NCI-H1105 (cell line): Measurements from ENCODE around the gene NDOR1.
A peak's percentile ranks its signal among the peaks of the same experiment; 100 is the strongest.

ENCODE experiments used
- DNase-seq: peaks from one replicate; lab custom pipeline; 2025; lab: John Stamatoyannopoulos, UW

The NDOR1 gene

GRCh38 chr9:137199411-137200121 lies 5.9 kb upstream of the NDOR1 start:
- DNase-seq = no peak

- DNase-seq = peak; percentile 98
Measured at GRCh38 chr9:137200311-137201204, 4.9 kb upstream of the NDOR1 start, which contains the start of gene TPRN. TSS of gene TPRN (minus strand) at chr9:137200741. CDS start at chr9:137200711, 30 bp downstream.

GRCh38 chr9:137201205-137201868 lies 4.2 kb upstream of the NDOR1 start:
- DNase-seq = no peak

GRCh38 chr9:137202966-137203365 lies 2.5 kb upstream of the NDOR1 start:
- no peak for DNase-seq

GRCh38 chr9:137204731-137205125 lies 772 bp upstream of the NDOR1 start:
- no peak for DNase-seq

- DNase-seq = no peak
Measured at GRCh38 chr9:137206602-137207001, 1.1 kb downstream of the NDOR1 start.

GRCh38 chr9:137211532-137211931 lies 6.0 kb downstream of the NDOR1 start:
- no peak for DNase-seq

- DNase-seq = no peak
Measured at GRCh38 chr9:137212520-137212919, 7.0 kb downstream of the NDOR1 start.

GRCh38 chr9:137213160-137214060 lies 7.9 kb downstream of the NDOR1 start:
- peak; percentile 17 for DNase-seq

GRCh38 chr9:137214620-137215019 lies 9.1 kb downstream of the NDOR1 start:
- no peak for DNase-seq

- no peak for DNase-seq
Measured at GRCh38 chr9:137215196-137215986, 9.9 kb downstream of the NDOR1 start.

GRCh38 chr9:137216188-137216965 lies 10.9 kb downstream of the NDOR1 start:
- DNase-seq = no peak

- DNase-seq = peak; percentile 65
Measured at GRCh38 chr9:137217276-137218211, 12.0 kb downstream of the NDOR1 start.

- no peak for DNase-seq
Measured at GRCh38 chr9:137218212-137218753, 12.8 kb downstream of the NDOR1 start.

GRCh38 chr9:137218754-137219271 lies 13.3 kb downstream of the NDOR1 start:
- DNase-seq = no peak

GRCh38 chr9:137219757-137220316 lies 14.3 kb downstream of the NDOR1 start:
- DNase-seq = no peak

- no peak for DNase-seq
Measured at GRCh38 chr9:137220317-137221094, 15.0 kb downstream of the NDOR1 start.
